Nephron (organoid): ENCODE measurements around the gene MC2R.

Experiments
- H3K27ac Mint-ChIP-seq, 3 experiments: 2 replicates each; pipeline ENCODE4 v1.8.0; 2020; ENCODE audit warnings: mixed read lengths in 3 of 3, mild to moderate bottlenecking in 2 of 3, moderate library complexity in 1 of 3
- H3K27me3 Mint-ChIP-seq: 2 replicates; pipeline ENCODE4 v1.8.0; 2021; ENCODE audit warnings: low read depth, mild to moderate bottlenecking, moderate library complexity, mixed read lengths
- H3K36me3 Mint-ChIP-seq: 2 replicates; pipeline ENCODE4 v1.8.0; 2020; ENCODE audit warnings: low read depth, mixed read lengths
- H3K4me1 Mint-ChIP-seq: 2 replicates; pipeline ENCODE4 v1.8.0; 2020; ENCODE audit warnings: mixed read lengths
- H3K4me3 Mint-ChIP-seq, 3 experiments: 2 replicates each; pipeline ENCODE4 v1.8.0; 2020; ENCODE audit warnings: mild to moderate bottlenecking in 3 of 3, mixed read lengths in 3 of 3, moderate library complexity in 2 of 3
- H3K9me3 Mint-ChIP-seq: 2 replicates; pipeline ENCODE4 v1.8.0; 2020; ENCODE audit warnings: mixed read lengths
- TF ChIP-seq, protein P1 (sequence below), 3 experiments: fragments of 200-600 bp; sonication (generic); IDR thresholded peaks; one replicate each; pipeline ENCODE4 v1.5.0; 2021; ENCODE audit warnings: antibody characterized with exemption in 3 of 3; ENCODE audit not compliant: unreplicated experiment in 3 of 3

Gene MC2R

DNA sequence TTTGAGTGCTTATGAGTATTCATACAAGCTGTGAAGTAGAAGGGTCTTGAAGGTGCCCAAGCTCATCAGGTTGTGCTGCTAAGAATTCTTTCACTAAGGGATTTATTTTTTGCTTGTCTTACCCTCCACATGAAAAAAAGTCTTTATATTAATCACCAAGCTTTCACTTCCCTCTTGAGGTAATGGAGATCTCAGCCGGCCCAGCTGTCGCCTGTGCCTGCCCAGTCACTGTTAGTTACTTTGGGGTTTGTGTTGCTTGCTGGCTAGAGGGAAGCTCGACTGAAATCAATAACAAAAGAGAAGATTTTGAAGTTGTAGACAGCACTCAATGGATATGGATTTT is 21.9 kb downstream of the MC2R start:
- H3K36me3 Mint-ChIP-seq, result no peaks in the 10 kb centered on the region
- H3K4me3 Mint-ChIP-seq, result no peak overlapping the region
- TF ChIP-seq, protein P1, sequence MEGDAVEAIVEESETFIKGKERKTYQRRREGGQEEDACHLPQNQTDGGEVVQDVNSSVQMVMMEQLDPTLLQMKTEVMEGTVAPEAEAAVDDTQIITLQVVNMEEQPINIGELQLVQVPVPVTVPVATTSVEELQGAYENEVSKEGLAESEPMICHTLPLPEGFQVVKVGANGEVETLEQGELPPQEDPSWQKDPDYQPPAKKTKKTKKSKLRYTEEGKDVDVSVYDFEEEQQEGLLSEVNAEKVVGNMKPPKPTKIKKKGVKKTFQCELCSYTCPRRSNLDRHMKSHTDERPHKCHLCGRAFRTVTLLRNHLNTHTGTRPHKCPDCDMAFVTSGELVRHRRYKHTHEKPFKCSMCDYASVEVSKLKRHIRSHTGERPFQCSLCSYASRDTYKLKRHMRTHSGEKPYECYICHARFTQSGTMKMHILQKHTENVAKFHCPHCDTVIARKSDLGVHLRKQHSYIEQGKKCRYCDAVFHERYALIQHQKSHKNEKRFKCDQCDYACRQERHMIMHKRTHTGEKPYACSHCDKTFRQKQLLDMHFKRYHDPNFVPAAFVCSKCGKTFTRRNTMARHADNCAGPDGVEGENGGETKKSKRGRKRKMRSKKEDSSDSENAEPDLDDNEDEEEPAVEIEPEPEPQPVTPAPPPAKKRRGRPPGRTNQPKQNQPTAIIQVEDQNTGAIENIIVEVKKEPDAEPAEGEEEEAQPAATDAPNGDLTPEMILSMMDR (IDR thresholded peaks at IDR 0.05; ENCODE audit: unreplicated experiment in 3 of 3), result no peak
- peaks cover 2% of the 10 kb centered on the region for H3K9me3 Mint-ChIP-seq
- peaks cover 6% of the 10 kb centered on the region for H3K27me3 Mint-ChIP-seq
- H3K4me1 Mint-ChIP-seq, result peaks cover 43% of the 10 kb centered on the region
- no peak overlapping the region for H3K27ac Mint-ChIP-seq

DNA sequence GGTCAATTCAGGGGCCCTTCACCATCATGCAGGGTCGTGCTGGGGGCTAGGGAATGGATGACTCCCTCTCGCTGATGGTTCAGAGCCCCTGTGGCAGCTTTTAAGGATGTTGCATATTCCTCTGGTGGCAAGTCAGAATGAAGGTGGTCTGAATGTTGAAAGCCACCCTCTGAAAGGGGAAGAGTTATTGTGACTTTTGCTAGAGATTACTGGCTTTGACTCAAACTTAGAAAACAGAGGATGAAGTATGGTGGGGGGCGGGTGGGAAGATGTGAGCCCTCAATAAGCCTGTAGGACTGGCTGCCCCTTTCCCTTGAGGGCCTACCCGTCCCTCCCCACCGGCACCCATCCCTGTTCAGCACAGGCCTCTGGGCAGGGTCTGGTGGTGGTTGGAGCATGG is 23.2 kb downstream of the MC2R start:
- H3K27ac Mint-ChIP-seq, result no peak overlapping the region

DNA sequence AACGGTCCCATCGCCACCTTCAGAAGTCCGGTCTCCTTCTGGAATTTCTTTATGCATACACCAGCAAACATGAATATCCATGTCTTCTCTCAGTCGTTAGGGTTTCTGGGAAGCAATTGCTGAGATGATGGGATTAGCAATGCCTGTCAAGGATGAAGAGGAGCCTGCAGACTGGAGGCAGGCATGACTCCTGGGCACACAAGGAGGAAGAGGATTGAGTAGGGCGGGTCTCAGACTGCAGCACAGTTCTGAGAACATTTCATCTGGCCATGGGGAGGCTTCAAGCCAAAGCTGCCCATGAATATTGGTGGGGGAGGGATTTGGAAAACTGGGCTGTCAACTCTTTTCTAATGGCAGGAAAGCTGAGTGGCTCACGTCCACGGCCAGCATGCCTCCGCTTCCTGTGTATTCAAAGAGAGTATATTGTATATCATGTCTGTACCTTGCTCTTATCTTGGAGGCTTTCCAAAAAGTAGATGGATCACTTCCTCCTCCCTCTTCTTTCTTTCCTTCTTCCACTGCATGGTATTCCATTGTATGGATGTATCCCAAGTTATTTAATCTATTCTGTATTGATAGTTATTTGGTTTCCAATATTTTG is 24.5 kb downstream of the MC2R start:
- Mint-ChIP-seq H3K9me3 (peaks cover 2% of the 10 kb centered on the region), H3K4me1 (peaks cover 43% of the 10 kb centered on the region)
- TF ChIP-seq, protein P1 (IDR thresholded peaks at IDR 0.05; ENCODE audit: unreplicated experiment in 3 of 3), result no peak

More for the DNA sequence above, 23.2 kb downstream of the MC2R start:
- peaks cover 6% of the 10 kb centered on the region for H3K27me3 Mint-ChIP-seq
- peaks cover 2% of the 10 kb centered on the region for H3K9me3 Mint-ChIP-seq
- no peaks in the 10 kb centered on the region for H3K36me3 Mint-ChIP-seq
- TF ChIP-seq, protein P1 (IDR thresholded peaks at IDR 0.05; ENCODE audit: unreplicated experiment in 3 of 3), result no peak
- H3K4me3 Mint-ChIP-seq, result no peak overlapping the region
- H3K4me1 Mint-ChIP-seq, result peaks cover 43% of the 10 kb centered on the region

DNA sequence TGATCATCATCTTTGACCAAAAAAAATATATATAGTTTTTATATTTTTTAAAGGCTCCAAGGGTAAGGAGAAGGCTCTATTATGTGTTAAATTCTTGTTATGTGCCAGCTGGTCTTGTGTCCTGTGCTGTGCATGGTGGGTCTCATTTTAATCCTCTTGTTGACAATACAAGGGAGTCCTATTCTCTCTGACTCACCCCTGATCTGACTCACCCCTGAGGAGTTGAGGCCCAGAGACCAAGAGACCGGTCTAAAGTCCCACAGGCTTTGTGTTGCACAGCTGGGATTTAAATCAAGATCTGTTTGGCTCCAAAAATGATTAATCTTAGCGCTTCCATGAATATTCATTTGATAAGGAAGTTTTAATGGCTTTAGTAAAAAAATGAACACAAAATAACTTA is 25.7 kb downstream of the MC2R start:
- H3K9me3 Mint-ChIP-seq, result peaks cover 2% of the 10 kb centered on the region
- H3K36me3 Mint-ChIP-seq, result no peaks in the 10 kb centered on the region
- H3K27me3 Mint-ChIP-seq, result peaks cover 14% of the 10 kb centered on the region
- no peak overlapping the region for H3K27ac Mint-ChIP-seq
- peaks cover 43% of the 10 kb centered on the region for H3K4me1 Mint-ChIP-seq
- no peak overlapping the region for H3K4me3 Mint-ChIP-seq
- TF ChIP-seq, protein P1 (IDR thresholded peaks at IDR 0.05; ENCODE audit: unreplicated experiment in 3 of 3), result no peak

More for the DNA sequence above, 24.5 kb downstream of the MC2R start:
- no peak overlapping the region for H3K27ac Mint-ChIP-seq
- no peaks in the 10 kb centered on the region for H3K36me3 Mint-ChIP-seq
- peaks cover 11% of the 10 kb centered on the region for H3K27me3 Mint-ChIP-seq
- H3K4me3 Mint-ChIP-seq, result peak overlapping the region in 1 of 3 experiments; percentile 20

DNA sequence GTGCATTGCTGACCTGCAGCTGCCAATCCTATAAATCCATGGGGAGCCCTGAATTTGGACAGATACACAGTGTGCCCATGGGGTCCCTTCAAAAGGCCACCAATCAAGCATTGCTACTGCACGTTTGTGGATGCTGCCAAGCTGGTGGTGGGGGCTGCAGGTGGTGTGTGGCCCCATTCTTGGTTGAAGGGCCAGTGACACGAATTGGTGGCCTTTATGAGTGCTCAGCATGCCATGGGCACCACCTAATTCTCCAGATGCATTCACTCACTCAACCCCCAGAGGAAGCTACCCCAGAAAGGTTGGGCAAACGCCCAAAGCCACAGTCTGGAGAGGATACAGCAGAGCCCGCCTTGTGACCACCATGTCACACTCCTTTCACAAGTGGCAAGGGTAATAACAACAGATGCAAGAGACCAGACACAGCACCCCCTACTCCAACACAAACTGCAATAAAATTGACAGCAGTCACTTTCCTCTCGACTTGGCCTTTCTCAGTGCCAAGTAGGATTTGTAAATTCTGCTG is 27.1 kb downstream of the MC2R start:
- Mint-ChIP-seq H3K4me1 (peaks cover 33% of the 10 kb centered on the region), H3K27ac (no peak overlapping the region), H3K9me3 (peaks cover 2% of the 10 kb centered on the region), H3K36me3 (no peaks in the 10 kb centered on the region), H3K27me3 (peaks cover 21% of the 10 kb centered on the region), H3K4me3 (no peak overlapping the region)
- TF ChIP-seq, protein P1 (IDR thresholded peaks at IDR 0.05; ENCODE audit: unreplicated experiment in 3 of 3), result no peak

DNA sequence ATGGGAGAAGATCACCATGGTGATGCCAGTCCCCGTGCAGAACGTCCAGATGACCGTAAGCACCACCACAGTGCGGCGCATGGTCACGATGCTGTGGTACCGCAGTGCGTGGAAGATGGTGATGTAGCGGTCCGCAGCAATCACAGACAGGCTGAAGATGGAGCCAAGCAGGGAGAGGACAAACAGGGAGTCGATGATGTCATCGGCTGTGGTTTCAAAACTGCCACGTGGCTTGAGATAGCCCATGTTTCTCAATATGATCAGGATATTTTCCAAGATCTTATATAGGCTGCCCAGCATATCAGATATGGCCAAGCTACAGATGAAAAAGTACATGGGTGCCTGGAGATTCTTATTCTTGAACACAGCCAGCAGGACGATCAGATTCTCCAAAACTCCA is 30.3 kb downstream of the MC2R start:
- Mint-ChIP-seq H3K27me3 (peaks cover 19% of the 10 kb centered on the region), H3K9me3 (peaks cover 2% of the 10 kb centered on the region), H3K36me3 (no peaks in the 10 kb centered on the region), H3K4me1 (peaks cover 9% of the 10 kb centered on the region), H3K4me3 (no peak overlapping the region), H3K27ac (no peak overlapping the region)
- TF ChIP-seq, protein P1 (IDR thresholded peaks at IDR 0.05; ENCODE audit: unreplicated experiment in 3 of 3), result no peak
